Uterus (tissue), 2 donors: ENCODE data around the gene DPP4.

Experiments
- CTCF ChIP-seq, 4 experiments: fragments of 200-600 bp in 2 of 4; fragments of 450-650 bp in 2 of 4; sonication (generic) in 2 of 4; IDR thresholded peaks; one replicate each; pipeline ENCODE4 v1.5.1; 2016 to 2019; ENCODE audit warnings: antibody characterized with exemption in 4 of 4, mild to moderate bottlenecking in 2 of 4, moderate library complexity in 1 of 4
- POLR2A ChIP-seq, 2 donors: fragments of 450-650 bp; IDR thresholded peaks; one replicate each; pipeline ENCODE4 v1.6.1; 2016; ENCODE audit warnings: antibody characterized with exemption in 2 of 2, mild to moderate bottlenecking in 1 of 2, moderate library complexity in 1 of 2

GRCh38 chr2:161955211-161955610 is 118.8 kb downstream of the DPP4 start:
- TF ChIP-seq POLR2A (IDR thresholded peaks at IDR 0.05) (no peak), CTCF (IDR thresholded peaks at IDR 0.05) (no peak)
